SJSA1 (cell line): Measurements from ENCODE around the gene ODAD3. TPM values are rescaled to one million over a fixed set of nuclear protein-coding genes. Genes with fewer than 3 reads are reported as not detected.
A peak's percentile ranks its signal among the peaks of the same experiment; 100 is the strongest.

Experiments
- DNase-seq, 2 experiments: peaks; one replicate each; pipeline ENCODE4 v3.0.0-alpha.2; 2015 to 2020; ENCODE audit warnings: low spot score in 2 of 2, low read depth in 1 of 2
- H3K27ac ChIP-seq: fragments of 250-450 bp; sonication (Bioruptor Pico); 2 replicates; pipeline ENCODE4 v1.5.1; 2020; ENCODE audit warnings: mild to moderate bottlenecking, moderate library complexity
- H3K27me3 ChIP-seq: fragments of 250-450 bp; sonication (Bioruptor Pico); replicated peaks from 2 replicates; pipeline ENCODE4 v1.5.1; 2020; ENCODE audit warnings: mild to moderate bottlenecking, moderate library complexity
- H3K36me3 ChIP-seq: fragments of 250-450 bp; sonication (Bioruptor Pico); 2 replicates; pipeline ENCODE4 v1.5.1; 2020; ENCODE audit warnings: mild to moderate bottlenecking
- H3K4me1 ChIP-seq: fragments of 250-450 bp; sonication (Bioruptor Pico); replicated peaks from 2 replicates; pipeline ENCODE4 v1.6.1; 2021; ENCODE audit warnings: mild to moderate bottlenecking
- H3K4me3 ChIP-seq: fragments of 250-450 bp; sonication (Bioruptor Pico); 2 replicates; pipeline ENCODE4 v1.5.1; 2020; ENCODE audit warnings: mild to moderate bottlenecking
- H3K9me3 ChIP-seq: fragments of 250-450 bp; sonication (Bioruptor Pico); replicated peaks from 2 replicates; pipeline ENCODE4 v1.5.1; 2020; ENCODE audit warnings: mild to moderate bottlenecking
- total RNA-seq: library from RNA; depleted of rRNA; stranded (reverse); fragments of >200 nt; shearing (Covaris generic); gene quantifications from 2 replicates; pipeline ENCODE4 v1.2.3, GENCODE V29; 2014

The ODAD3 gene
- total RNA-seq, 1 experiment from 2014 or later: 0.24 TPM

GRCh38 chr19:11453468-11454341 lies 18.8 kb upstream of the ODAD3 start:
- Histone ChIP-seq H3K27ac (no peak overlapping the region), H3K4me3 (no peak overlapping the region), H3K4me1 (no peaks in the 10 kb centered on the region), H3K27me3 (no peaks in the 10 kb centered on the region), H3K36me3 (peaks cover 15% of the 10 kb centered on the region), H3K9me3 (no peaks in the 10 kb centered on the region)
- DNase-seq: no peak

GRCh38 chr19:11452620-11453310 lies 17.8 kb upstream of the ODAD3 start:
- no peaks in the 10 kb centered on the region for H3K4me1 ChIP-seq
- peaks cover 24% of the 10 kb centered on the region for H3K36me3 ChIP-seq
- H3K27me3 ChIP-seq: no peaks in the 10 kb centered on the region
- H3K9me3 ChIP-seq: no peaks in the 10 kb centered on the region
- DNase-seq: no peak
- H3K27ac ChIP-seq: no peak overlapping the region
- H3K4me3 ChIP-seq: no peak overlapping the region

- no peak for DNase-seq
- H3K27ac ChIP-seq: no peak overlapping the region
- H3K9me3 ChIP-seq: no peaks in the 10 kb centered on the region
- no peak overlapping the region for H3K4me3 ChIP-seq
- H3K36me3 ChIP-seq: peaks cover 31% of the 10 kb centered on the region
- H3K4me1 ChIP-seq: no peaks in the 10 kb centered on the region
- no peaks in the 10 kb centered on the region for H3K27me3 ChIP-seq
These were observed 17.1 kb upstream of the ODAD3 start for GRCh38 chr19:11451871-11452619.

GRCh38 chr19:11451327-11451870 lies 16.5 kb upstream of the ODAD3 start:
- Histone ChIP-seq H3K4me1 (no peaks in the 10 kb centered on the region), H3K27me3 (no peaks in the 10 kb centered on the region), H3K27ac (no peak overlapping the region), H3K36me3 (peaks cover 37% of the 10 kb centered on the region), H3K4me3 (no peak overlapping the region), H3K9me3 (no peaks in the 10 kb centered on the region)
- DNase-seq: no peak

- Histone ChIP-seq H3K27me3 (no peaks in the 10 kb centered on the region), H3K27ac (no peak overlapping the region), H3K4me3 (no peak overlapping the region), H3K4me1 (no peaks in the 10 kb centered on the region), H3K36me3 (peaks cover 41% of the 10 kb centered on the region), H3K9me3 (no peaks in the 10 kb centered on the region)
- DNase-seq: no peak
These were observed 15.8 kb upstream of the ODAD3 start for GRCh38 chr19:11450570-11451326.

- DNase-seq: no peak
- no peaks in the 10 kb centered on the region for H3K4me1 ChIP-seq
- no peak overlapping the region for H3K4me3 ChIP-seq
- no peak overlapping the region for H3K27ac ChIP-seq
- no peaks in the 10 kb centered on the region for H3K9me3 ChIP-seq
- H3K36me3 ChIP-seq: peaks cover 56% of the 10 kb centered on the region
- H3K27me3 ChIP-seq: no peaks in the 10 kb centered on the region
These were observed 14.1 kb upstream of the ODAD3 start for GRCh38 chr19:11448923-11449554.

GRCh38 chr19:11448410-11448809 lies 13.5 kb upstream of the ODAD3 start:
- H3K4me1 ChIP-seq: no peaks in the 10 kb centered on the region
- peaks cover 63% of the 10 kb centered on the region for H3K36me3 ChIP-seq
- H3K9me3 ChIP-seq: no peaks in the 10 kb centered on the region
- DNase-seq: no peak
- H3K4me3 ChIP-seq: no peak overlapping the region
- no peak overlapping the region for H3K27ac ChIP-seq
- H3K27me3 ChIP-seq: no peaks in the 10 kb centered on the region

- no peak overlapping the region for H3K4me3 ChIP-seq
- H3K27ac ChIP-seq: no peak overlapping the region
- no peaks in the 10 kb centered on the region for H3K4me1 ChIP-seq
- no peaks in the 10 kb centered on the region for H3K27me3 ChIP-seq
- peaks cover 71% of the 10 kb centered on the region for H3K36me3 ChIP-seq
- DNase-seq: no peak
- no peaks in the 10 kb centered on the region for H3K9me3 ChIP-seq
These were observed 12.7 kb upstream of the ODAD3 start for GRCh38 chr19:11447347-11448262.

- H3K9me3 ChIP-seq: no peaks in the 10 kb centered on the region
- H3K27me3 ChIP-seq: no peaks in the 10 kb centered on the region
- peaks cover 79% of the 10 kb centered on the region for H3K36me3 ChIP-seq
- no peak overlapping the region for H3K4me3 ChIP-seq
- no peak overlapping the region for H3K27ac ChIP-seq
- DNase-seq: peak in 1 of 2 experiments; percentile 22
- H3K4me1 ChIP-seq: no peaks in the 10 kb centered on the region
These were observed 11.9 kb upstream of the ODAD3 start for GRCh38 chr19:11446652-11447301.

- Histone ChIP-seq H3K4me1 (no peaks in the 10 kb centered on the region), H3K36me3 (peaks cover 84% of the 10 kb centered on the region), H3K9me3 (no peaks in the 10 kb centered on the region), H3K27me3 (no peaks in the 10 kb centered on the region), H3K27ac (no peak overlapping the region), H3K4me3 (no peak overlapping the region)
- DNase-seq: no peak
These were observed 11.3 kb upstream of the ODAD3 start for GRCh38 chr19:11446271-11446651.

- no peaks in the 10 kb centered on the region for H3K4me1 ChIP-seq
- H3K36me3 ChIP-seq: peaks cover 90% of the 10 kb centered on the region
- no peak overlapping the region for H3K27ac ChIP-seq
- H3K9me3 ChIP-seq: no peaks in the 10 kb centered on the region
- DNase-seq: no peak
- no peak overlapping the region for H3K4me3 ChIP-seq
- H3K27me3 ChIP-seq: no peaks in the 10 kb centered on the region
These were observed 10.2 kb upstream of the ODAD3 start for GRCh38 chr19:11445141-11445540.

GRCh38 chr19:11444059-11444458 lies 9.1 kb upstream of the ODAD3 start:
- Histone ChIP-seq H3K4me3 (no peak overlapping the region), H3K36me3 (peaks cover 91% of the 10 kb centered on the region), H3K9me3 (no peaks in the 10 kb centered on the region), H3K27me3 (no peaks in the 10 kb centered on the region), H3K4me1 (no peaks in the 10 kb centered on the region), H3K27ac (no peak overlapping the region)
- no peak for DNase-seq
